COLO668 (cell line): ENCODE measurements around the gene FERMT1.
"Not testable (repeated sequence)": the region's sequence is repeated elsewhere in the genome, so short reads cannot be mapped to it uniquely, and the experiment has no call there.

Experiments
- DNase-seq: peaks from one replicate; lab custom pipeline; 2025; ENCODE audit not compliant: unreplicated experiment; lab: John Stamatoyannopoulos, UW

The FERMT1 gene

DNA sequence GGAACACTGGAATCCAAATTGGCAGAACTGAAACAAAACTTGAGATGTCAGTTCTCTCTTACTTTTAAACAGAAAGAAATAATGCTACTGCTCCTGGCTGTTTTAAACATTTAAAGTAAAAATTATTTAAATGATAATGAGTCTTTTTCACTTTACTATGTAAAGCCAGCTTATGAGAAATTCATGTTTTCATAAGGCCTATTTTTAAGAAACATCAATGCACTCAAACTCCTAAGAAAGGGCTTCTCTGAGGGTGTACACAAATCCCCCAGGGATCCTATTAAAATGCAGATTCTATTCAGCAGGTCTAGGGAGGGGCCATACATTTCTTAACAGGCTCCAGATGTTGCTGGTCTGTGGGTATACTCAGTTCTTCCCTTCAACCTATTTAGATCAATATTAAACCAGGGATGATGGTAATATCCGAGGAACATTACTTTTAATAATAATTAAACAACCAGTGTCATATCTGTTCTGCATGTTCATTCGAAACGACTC, 2.3 kb downstream of the FERMT1 start:
- DNase-seq: no peak

DNA sequence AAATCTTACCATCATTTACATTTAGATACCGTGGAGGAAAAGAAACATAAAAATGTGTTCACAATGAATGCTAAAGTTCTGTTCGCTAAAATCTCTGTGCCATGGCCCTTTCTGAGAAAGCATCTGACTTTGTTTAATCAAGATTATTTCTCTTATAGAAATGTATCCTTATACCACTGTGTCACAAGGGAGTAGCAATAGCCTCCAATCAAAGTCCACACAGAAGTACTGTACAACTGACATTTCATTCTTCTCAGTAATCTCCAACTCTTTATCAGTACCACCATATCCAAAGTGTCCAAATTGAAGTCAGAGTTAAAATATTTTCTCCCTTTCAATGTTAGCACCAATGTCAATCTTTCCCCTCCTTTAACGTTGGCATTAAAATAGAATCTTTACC, 6.1 kb downstream of the FERMT1 start:
- no peak for DNase-seq

DNA sequence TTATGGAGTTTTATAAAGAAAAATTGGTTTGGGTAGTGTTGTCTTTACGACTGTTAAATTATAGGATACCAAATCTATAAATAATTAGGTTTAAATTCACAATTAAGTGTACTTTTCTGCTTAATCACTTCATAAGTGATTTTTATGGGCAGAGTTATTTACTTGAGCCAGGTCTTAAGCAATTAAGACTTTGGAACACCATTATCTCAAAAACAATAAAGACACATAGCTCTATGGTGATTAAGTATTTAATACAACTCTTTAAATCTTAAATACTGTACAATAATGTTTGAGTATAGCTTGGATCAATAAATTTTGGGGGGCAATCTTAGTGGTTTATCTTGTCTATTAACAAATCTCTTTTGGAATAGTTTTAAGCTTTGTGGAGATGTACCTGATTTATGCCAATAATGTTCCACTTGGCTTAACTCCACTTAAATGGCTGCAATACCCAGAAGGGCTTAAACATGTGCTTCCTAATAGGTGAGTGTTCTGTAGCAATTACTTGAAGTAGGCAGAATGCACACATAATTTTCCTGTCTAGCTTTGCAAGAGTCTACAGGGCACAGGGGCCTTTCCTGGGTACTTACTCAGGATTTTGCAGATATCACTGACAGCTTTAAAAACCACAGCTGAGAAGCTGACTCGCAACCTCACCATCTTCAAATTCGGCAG, 7.5 kb downstream of the FERMT1 start:
- DNase-seq: no peak

DNA sequence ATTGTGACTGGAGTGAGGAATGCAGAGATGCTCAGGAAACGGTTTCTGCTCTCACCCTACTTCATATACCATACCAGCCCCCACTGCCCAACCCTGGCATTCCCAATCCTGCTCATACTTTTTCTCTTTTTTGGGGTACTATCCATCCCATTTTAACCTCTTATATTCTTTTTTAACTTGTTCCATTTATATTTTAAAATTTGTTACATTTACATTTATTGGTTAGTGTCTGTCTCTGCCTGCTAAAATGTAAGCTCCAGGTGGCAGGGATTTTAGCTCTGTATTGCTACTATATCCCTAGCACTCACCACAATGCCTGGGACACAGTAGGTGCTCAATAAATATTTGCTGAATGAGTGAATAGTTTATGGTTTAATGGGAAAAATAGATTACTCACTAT, 8.1 kb downstream of the FERMT1 start:
- no peak for DNase-seq

DNA sequence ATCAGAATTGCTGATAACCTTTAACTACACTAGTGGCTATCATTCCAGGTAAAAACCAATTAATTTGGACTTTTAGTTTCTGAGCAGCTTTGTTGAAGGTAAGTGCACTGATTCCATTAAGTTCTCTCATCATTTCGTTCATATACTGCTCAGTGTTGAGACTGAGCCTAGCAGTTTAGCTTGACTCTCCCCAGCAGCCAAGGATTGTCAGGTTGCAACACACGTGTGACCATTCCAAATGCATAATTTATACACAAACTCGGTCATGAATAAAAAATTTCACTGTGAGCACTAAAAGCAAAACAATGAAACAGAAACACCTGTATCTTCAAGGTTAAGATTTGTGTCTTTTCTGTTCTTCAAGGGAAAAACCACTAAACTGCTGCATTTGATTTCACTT, 8.9 kb downstream of the FERMT1 start:
- no peak for DNase-seq

DNA sequence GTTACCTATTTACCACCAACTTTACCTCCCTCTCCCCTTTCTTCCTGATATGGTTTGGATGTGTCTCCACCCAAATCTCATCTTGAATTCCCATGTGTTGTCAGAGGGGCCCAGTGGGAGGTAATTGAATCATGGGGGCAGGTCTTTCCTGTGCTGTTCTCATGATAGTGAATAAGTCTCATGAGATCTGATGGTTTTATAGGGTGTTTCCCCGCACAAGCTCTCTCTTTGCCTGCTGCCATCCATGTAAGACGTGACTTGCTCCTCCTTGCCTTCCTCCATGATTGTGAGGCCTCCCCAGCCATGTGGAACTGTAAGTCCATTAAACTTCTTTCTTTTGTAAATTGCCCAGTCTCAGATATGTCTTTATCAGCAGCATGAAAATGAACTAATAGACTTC, 9.9 kb downstream of the FERMT1 start:
- DNase-seq: not testable (repeated sequence)

DNA sequence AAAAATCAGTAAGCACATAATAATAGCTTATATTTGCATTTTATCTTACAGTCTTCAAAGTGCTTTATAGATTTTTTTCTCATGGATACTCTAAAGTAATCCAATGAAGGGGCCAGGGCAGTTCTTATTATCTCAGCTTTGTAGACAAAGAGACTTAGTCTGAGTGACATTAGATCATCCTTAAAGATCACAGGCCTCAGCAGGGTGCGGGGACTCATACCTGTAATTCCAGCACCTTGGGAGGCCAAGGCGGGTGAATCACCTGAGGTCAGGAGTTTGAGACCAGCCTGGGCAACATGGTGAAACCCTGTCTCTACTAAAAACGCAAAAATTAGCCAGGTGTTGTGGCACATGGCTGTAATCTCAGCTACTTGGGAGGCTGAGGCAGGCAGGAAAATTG, 14.5 kb downstream of the FERMT1 start:
- no peak for DNase-seq

DNA sequence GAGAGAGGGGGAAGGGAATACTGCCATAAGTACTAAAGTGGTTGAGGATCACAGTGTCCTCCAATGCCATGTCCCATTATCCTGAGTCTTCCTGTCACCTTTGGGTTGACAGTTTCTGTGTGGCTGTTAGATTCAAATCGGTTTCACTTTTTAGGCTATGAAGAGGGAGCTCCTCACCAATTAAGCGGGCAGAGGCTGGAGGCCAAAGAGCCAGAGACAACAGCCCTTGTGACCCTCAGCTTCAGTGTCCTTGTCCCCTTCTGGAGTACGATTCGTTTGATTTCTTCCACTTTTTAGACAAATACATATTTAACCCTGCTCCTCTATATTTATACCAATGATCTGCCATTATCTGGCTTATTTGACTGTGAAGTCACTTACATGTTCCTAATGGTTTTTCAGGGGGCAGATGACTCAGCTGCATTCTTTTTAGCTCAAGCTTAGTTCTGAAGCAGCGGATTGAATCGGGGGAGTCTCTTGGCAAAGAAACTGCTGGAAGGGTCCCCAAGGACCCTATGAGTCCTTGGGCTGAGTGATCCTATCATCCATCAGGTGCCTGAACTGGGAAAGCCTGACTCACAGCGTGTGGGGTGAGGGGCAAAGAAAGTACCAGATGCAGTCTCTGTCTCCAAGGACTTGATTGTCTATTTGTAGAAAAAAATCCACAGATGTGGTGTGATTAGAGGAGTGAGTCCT, 18.2 kb downstream of the FERMT1 start:
- DNase-seq: no peak

DNA sequence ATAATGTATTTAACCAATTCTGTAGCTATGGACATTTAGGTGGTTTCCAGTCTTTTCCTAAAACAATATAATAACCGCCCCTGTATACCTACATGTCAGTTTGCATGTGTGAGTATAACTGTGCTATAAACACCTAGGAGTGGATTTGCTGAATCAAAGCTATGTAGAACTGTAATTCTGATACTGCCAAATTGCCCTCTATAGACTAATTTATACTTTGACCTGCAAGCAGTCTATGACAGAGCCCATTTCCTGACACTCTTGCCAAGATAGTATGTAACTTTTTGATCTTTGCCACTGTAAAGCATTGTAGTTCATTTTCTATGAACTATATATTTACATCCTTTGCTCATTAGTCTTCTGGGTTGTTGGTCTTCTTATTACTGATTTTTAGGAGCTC, 19.5 kb downstream of the FERMT1 start:
- DNase-seq: no peak

DNA sequence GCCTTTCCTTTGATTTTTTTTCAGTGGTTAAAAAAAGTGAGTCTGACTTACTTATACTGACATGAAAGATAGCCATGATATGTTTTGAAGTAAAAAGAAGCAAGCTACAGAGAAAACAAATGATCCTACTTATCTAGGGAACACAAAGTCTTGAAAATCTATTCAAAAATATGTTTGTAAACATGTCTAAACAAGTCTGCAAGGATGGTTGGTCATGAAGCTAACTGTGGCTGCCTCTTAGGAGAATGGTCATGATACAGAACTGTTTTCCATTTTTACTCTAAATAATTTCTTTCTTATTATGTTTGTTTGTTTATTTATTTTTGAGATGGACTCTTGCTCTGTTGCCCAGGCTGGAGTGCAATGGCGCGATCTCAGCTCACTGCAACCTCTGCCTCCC, 21.5 kb downstream of the FERMT1 start:
- DNase-seq: no peak

DNA sequence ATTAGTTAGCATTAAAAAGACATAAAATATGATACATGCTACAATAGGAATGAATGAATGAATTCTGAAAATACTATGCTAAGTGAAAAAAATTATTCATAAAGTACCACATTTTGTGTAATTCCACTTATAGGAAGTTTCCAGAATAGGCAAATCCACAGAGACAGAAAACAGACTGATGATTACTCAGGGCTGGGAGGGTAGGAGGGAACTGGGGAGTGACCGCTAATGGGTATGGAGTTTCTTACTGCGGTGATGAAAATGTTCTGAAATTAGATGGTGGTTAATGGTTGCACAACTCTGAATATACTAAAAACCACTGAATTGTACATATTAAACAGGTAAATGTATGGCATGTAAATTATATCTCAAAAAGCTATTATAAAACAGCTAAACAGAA, 22.6 kb downstream of the FERMT1 start:
- DNase-seq: no peak

DNA sequence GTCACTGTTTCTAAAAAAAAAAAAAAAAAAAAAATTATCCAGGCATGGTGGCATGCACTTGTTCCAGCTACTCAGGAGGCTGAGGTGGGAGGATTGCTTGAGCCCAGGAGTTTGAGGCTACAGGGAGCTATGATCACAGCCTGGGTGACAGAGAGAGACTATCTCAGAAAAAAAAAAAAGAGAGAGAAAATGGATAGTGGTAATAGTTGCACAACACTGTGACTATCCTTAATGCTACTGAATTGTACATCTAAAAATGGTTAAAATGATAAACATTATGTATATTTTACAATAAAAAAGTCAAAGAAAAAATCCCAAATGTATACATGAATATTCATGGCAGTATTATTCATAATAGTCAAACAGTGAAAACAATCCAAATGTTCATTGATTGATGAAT, 23.0 kb downstream of the FERMT1 start:
- no peak for DNase-seq

DNA sequence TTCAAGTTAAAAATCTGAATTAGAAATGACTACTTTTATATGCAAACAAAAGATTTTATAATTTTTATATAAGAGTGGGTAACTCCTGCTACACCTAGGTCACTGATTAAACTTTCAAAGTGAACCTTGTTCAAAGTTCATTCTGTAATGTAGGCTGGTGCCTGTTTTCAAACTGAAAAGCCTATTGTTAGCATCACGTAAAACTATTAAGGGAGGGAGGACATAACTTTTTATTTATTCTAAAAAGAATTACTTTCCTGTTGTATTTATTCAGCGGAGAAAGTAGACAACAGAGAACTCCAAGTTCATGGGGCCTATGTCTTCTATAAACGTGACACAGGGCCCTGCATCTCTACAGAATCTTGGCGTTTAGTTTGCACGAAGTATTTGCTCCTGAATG, 27.4 kb downstream of the FERMT1 start:
- no peak for DNase-seq

DNA sequence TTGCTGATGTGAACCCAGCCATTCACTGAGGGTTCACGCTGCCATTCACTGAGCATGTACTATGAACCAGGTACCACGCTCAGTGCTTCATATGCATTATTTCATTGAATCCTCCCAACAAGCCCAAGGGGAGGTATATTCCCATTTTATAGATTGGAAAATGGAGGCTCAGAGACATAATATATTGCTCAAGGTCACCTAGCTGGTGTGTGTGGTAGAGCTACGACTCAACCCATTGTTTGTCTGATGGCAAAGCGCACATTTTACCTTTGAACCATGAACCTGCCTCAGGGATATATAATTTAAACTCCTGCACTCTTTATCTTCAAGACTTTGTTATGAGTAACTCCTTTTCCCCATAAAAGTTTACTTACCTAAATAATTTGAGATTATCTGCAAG, 28.3 kb downstream of the FERMT1 start:
- no peak for DNase-seq

DNA sequence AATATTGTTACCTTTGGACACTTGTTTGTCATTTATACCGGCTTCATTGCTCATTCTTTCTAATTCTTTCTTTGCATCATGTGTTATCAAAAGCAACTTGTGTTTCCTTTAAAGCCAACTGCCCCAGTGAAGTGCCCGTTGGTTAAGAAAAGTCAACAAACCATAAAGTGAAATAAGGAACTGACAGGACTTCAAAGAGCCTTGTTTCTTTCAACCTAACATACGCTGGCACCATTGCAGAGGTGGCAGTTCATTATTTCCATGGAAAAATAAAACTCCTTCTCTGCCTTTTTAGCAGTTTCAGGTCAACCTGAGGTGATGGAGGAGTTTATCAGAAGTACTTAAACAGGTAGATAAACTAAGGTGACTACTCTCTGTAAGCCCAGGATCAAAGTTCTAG, 28.8 kb downstream of the FERMT1 start:
- no peak for DNase-seq

DNA sequence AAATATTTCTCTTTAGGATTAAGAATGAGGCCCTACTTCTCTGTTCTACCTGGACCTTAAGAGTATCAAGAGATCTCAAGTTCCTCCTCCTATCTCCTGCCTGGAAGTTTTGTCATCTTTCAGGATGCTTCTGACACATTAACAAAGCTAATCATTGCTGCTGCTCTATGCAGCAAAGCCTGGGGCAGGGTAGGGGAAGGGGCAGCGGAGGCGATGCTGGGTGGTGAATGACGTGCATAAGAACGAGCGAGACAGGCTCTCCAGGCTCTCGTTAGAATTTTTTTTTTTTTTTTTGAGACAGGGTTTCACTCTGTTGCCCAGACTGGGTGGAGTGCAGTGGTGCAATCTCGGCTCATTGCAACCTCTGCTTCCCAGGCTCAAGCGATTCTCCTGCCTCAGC, 31.2 kb downstream of the FERMT1 start:
- DNase-seq: no peak

DNA sequence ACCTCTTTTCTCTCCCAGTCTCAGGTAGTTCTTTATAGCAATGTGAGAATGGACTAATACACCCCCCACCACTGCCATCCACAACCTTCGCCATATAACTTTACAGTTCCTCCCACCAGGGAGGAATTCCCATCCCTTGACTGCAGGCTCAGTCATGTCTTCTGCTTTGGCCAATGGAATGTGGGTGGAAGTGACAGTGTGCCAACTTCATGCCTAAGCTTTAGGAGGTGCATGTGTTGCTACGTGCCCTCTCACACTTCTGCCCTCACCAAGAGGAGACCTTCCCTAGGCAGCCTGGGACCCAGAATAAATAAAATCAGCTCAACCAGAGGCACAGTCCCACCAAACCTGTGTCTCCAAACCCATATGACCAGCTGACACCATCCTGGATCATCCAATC, 36.0 kb downstream of the FERMT1 start:
- DNase-seq: no peak

DNA sequence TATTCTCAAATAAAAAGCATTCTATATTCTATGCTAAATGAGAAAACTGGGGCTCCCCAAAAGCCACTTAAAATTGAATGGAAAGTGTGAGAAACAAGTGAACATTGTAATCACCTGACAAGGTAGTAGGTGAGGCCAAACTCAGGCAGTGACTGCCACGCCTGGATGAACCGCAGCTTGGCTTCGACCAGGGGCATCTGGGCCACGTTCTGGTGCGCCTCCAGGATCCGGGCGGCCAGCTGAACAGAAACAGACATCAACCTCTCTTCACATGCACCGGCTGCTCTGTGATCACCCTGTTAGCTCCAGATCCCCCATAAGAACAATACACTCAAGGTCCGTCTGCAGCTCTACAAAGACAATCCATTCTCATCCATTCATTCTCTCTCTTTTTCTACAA, 38.9 kb downstream of the FERMT1 start:
- DNase-seq: no peak

DNA sequence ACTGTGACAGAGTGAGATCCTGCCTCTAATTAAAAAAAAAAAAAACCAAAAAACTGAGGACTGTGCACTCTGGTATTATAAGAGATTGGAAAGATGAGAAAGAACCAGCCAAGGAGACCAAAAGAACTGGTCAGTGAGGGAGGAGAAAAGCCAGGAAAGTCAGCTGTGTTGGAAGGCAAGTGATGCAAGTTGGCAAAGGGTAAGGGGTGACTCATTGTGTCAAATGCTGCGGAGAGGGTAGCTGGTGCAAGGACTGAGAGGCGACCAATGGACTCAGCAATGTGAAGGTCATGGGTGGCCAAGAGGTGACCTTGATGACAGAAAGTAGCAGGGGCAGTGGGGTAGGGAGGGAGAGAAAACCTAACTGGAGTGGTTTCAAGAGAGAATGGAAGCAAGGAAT, 41.6 kb downstream of the FERMT1 start:
- no peak for DNase-seq

DNA sequence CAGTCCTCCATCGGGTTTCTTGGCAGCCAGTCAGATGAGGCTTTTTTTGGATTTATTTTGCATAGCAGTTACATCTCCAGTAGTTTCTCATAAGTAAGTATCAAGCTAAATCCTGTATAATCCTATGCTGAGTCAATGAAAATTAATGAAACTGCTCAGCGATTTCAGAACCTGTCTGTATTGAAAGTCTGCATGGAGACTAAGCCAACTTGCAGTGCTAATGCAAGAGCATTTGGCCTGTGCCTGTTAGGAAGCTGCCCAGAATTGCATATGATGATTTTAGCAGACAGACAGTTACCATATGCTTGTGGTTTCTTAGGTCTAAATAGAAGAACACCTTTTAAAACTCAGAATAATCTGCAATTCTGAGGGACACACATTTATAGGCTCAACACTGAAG, 43.8 kb downstream of the FERMT1 start:
- no peak for DNase-seq

DNA sequence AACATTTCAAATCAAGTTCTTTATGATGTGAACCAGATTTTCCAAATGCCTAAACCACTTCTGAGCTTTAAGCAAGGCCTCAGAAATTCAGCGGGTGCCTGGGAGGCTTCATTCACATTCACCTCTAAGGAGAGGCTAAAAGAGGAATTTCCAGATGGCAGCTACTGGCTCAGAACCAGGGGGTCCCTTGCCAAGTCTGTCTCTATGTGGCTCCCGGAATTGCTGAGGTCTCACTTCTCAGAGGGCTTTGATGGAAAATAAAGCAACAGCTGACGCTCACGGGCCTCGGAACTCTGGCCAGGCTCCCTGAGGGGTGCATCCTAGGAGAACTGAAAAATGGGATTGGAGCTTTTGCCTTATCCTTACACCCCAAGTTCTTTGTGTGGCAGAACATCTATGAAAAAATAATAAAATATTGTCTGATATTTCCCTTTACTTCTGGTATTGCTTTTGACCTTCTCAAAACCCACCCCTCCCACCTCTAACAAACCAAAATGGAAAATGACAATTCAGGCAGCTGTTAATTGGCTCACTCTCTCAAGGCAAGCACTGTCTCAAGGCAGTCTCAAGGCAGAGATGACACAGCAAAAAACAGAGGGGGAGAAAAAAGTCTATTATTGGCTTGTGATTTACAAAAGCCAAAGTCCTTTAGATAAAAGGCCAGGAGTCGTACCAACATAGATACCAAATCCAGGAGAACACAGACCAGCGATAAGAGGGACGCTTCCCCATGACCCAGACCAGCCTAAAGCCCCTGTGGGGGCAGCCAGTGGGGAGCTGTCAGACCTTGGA, 47.2 kb downstream of the FERMT1 start:
- DNase-seq: no peak

DNA sequence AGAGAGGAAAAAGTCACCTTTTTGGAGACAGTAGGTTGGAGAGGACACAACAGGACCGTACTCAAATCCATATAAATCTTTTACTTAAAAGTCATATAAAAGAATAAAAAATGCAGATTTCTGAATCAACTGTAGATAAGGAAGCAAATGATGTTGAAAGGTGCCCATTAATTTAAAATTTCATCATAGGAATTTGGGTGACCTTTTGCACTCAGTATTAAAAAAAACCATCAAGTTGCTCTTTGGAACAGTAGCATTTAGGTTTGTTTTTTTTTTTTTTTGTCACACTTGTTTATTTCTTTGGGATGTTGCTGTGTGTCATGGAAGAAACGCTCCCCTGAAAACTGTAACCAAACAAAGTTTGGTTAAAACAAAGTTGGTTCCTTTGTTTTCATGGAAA, 48.0 kb downstream of the FERMT1 start:
- DNase-seq: no peak
